GM21390 (cell line): ENCODE measurements around the gene MAD1L1.

ENCODE experiments used
- ATAC-seq: cut with Tn5 transposase; IDR thresholded peaks from one replicate; pipeline ENCODE4 v1.9.1; 2021; ENCODE audit not compliant: unreplicated experiment

Gene MAD1L1

DNA sequence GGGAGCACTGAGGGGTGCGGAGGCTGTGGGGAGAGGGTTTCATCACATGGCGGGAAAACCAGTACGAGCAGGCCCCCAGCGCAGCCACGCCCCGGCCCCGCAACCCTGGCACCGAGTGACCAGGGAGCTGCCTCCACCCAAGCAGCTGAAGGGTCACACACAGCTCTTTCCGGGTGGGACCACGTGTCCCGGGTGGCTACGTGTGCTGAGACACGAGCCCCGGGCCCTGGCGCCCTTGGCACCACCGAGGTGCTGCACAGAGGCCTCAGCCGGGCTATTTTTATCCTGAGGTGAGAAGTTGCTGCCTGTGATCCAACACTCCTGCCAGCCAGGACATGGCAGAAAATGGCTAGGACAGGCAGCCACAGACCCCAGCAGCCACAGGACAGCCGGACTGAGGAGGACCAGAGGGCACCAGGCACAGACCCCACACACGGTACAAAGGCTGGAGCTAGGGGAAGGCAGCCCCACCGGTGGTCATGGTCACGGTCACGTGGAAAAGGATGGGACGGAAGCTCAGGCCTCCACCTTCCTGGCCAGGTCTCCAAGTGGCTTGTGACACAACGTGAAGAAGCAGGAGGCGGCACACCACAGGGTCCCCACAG is 223.7 kb downstream of the MAD1L1 start:
- no peak for ATAC-seq

DNA sequence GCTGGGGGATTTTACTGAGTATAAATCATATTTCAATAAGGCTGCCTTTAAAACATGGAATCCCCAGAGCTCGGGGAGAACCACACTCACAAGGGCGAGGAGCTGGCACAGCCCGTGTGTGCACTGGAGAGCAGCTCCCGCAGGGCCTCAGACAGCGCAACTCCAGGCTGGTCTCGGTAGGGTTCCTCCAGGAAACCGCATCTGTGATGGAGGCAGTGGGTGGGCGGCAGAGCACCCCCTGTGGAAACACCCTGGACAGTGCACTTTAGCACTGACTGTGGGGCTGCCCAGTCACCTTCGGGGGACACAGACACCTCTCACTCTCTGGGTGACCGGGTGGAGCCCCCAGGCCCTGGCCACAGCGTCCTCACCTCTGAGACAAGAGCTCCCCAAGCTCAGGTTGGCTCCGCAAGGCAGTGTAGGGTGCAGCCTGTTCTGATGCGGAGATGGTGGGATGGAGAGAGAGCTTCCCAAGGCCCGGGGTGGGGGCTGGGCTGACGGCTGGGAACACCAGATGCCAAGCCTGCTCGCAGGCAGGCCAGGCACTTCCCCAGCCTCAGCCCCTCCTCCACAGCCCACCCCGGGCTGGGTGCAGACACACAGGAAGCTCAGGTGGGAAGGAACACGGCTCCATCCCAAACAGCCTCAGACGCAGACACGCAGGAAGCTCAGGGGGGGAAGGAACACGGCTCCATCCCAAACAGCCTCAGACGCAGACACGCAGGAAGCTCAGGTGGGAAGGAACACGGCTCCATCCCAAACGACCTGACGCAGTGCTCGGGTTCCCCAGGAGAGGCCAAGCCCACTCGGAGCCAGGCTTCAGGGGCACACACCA is 224.4 kb downstream of the MAD1L1 start:
- no peak for ATAC-seq

DNA sequence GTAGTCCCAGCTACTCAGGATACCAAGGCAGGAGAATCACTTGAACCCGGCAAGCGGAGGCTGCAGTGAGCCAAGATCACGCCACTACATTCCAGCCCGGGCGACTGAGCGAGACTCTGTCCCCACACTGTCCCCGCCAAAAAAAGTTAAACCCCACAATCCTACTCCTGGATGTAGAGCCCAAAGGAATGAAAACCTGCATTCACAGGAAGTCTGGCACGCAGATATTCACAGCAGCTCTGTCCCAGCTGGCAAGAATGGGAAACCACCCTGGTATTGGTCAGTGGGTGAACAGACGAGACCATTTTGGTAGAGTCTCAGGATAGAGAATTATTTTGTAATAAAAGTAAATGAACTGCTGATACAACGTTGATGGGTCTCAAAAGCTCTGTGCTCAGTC is 225.2 kb downstream of the MAD1L1 start:
- no peak for ATAC-seq

GRCh38 chr7:2006921-2007381 is 225.8 kb downstream of the MAD1L1 start:
- ATAC-seq, result no peak

GRCh38 chr7:2006231-2006771 is 226.4 kb downstream of the MAD1L1 start:
- ATAC-seq, result no peak

GRCh38 chr7:2005786-2006185 is 227.0 kb downstream of the MAD1L1 start:
- no peak for ATAC-seq

- no peak for ATAC-seq
These were observed 227.7 kb downstream of the MAD1L1 start for GRCh38 chr7:2004841-2005725.

DNA sequence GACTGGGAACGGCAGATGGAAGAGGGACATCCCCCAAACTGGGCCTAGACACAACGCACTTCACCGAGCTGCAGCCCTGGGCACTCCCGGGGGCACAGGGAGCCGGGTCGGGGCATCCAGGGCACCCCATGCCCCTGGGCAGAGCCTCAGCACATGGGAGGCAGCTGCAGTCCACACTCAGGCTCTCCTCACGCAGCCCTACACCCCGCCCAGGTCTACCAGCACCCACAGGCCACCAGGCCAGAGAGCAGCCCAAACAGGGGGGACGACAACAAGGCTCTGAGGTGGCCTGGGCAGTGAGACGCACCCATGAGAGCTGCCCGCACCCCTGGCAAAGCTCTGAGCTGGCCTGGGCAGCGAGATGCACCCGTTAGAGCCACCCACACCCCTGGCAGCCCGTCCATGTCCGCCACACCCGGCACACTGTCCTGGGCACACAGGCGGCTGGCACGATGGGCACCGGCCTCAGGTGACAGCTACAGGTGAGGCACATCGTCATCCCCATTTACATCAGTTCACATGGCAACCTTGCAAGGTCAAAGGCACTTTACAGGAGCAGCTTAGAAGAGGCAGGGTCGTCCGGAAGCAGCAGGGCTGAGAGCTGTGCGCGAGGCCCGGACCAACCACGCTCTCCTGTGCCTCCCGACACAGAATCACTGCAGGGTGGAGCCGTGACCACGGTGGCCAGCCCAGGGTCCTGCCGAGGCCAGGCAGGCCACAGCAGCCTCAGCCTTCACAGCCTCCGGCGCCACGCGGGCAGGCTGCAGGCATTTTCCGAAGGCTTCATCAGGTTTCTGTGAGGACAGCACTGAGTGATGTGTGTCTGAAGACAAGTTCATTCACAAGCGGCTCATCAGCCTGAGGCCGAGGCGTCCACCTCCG is 228.6 kb downstream of the MAD1L1 start:
- no peak for ATAC-seq

DNA sequence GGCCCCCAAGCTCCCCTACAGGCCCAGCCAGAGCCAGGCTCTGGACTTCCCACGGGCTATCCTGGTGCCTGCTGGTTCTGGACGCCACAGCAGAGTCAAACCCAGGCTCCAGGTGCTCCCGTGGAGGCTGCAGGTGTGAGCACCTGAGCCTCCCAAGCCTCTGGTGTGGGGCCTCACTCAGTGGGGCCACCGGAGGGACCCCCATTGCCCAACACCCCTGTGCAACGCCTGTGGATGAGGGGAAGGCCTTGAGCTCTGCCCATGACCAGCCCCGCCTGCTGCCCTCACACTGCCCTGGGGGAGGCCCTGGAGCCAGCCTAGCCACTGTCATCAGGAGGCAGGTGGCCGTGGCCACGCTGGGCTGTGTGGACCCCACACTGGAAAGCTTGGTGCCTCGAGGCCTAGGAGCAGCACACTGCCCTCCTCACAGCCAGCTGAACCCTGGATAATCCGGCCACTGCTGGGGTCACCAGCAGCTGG is 229.3 kb downstream of the MAD1L1 start:
- ATAC-seq, result no peak

DNA sequence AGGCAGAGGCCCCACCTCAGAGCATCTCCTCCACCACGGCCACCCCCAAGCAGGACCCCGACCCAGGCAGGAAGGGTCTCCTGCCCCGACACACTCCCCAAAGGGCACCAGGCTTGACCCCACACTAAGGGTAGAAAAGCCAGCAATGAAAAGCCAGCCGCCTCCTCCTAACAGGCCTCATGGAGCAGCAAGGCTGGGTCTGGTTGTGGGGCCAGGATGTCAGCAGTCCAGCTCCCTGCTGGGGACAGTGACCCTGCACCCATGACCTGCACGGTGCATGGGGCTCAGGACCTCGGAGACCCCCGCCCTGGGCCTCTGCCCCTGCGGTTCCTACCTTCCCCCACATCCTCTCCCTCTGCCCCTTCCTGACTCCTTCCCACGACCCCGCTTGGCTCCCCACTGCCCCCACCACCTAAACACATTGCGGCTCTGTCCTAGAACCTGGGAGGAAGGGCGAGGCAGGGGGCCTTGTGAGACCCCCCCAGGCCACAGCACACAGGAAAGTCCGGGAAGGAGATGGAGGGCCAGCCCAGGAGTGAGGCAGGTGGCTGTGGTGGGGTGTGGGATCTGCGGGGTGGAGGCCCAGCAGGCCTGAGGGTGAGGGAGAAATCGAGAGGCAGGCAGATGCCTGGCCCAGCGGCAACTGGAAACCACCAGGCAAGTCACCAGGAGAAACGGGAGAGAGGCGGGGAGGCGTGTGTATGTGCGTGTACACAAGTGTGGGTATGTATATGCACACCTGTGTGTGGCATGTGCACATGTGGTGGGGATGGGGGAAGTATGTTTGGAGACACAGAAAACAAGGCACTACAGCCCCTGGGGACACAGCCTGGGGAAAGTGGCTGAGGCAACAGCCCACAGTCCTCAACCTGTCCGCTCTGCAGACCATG is 229.9 kb downstream of the MAD1L1 start:
- no peak for ATAC-seq

DNA sequence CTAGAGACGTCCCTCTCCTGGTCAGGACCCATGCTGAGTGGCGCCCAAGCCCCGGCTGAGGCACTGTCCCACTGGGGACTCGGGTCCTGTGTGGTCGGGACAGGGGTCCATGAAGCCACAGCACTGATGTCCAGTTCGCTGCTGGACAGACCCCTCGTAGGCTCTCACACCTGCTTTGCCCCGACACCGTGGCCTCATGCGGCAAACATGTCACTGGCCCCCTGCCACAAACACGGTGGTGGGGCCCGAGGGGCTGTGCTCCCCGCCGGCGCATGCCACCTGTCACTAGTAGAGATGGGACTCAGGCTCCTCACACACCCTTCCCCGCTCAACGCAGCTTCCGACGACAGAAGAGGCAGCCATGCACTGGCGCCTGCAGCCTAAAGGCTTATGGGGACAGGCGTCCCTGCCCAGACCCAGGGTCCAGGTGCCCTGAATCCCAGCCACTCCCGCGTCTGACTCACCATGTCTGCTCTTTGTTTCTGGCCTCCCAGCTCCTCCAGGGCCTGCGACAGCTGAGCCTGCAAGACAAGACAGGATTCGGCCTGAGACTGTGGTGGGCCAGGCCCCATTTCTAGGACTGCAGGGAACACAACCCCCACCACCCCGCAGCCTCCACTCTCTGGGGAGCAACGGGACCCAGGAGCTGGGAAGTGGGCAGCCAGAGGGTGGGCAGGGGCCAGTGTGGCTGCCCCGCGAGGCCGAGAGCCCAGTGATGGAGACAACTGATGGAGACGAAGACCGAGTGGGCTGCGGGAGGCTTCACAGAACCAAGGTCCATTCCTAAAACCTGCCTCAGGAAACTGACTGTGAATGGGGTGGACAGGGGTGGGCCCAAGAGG is 230.9 kb downstream of the MAD1L1 start:
- ATAC-seq, result no peak

GRCh38 chr7:2000746-2001321 is 231.9 kb downstream of the MAD1L1 start:
- no peak for ATAC-seq

DNA sequence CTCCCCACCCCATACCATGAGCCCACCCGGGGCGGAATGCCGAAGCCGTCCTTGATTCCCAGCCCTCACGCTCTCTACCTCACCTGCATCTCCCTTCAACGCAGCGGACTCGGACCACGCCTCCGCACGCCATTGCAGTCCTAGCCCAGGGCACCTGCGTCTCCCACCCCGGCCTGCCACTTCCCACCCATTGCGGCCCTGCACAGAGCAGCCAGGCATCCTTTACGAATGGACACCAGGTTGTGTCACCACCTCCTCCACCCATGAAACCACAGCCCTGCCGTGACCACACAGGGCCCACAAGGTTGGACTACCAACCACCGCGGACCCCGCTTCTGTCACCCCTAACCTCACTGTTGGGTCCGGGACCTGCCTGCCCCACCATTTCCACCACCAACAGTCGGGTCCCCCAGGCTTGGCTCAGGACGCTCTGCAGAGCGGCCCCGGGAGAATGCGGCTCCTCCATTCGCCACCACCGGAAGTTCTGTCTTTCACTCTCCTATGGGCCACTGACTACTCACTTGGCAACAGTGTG is 232.5 kb downstream of the MAD1L1 start:
- no peak for ATAC-seq

GRCh38 chr7:1999278-1999984 is 233.3 kb downstream of the MAD1L1 start:
- no peak for ATAC-seq

DNA sequence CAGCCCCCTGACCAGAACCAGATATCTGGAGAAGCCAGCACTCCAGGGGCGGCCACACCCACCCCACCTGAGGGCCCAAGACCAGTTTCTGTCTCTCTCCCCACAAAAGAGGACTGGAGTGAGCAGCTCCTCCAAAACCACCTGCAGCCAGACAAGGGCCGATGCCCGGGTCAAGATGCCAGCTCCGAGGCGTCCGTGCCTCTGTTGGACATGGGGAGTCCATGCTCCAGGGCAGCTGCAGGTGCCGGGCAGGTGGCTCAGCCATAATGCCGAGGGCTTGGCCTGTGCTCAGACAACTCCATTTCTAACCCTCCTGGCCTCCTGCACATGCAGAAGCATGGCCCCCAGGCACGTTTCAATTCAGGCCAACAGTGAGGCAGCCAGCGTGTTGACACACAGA is 234.6 kb downstream of the MAD1L1 start:
- no peak for ATAC-seq

- no peak for ATAC-seq
These were observed 235.1 kb downstream of the MAD1L1 start for GRCh38 chr7:1997537-1998076.

- no peak for ATAC-seq
These were observed 235.9 kb downstream of the MAD1L1 start for GRCh38 chr7:1996816-1997215.
